Dedifferentiated amniotic fluid mesenchymal stem cell (primary cell): Measurements from ENCODE around the gene MYLK.

ENCODE experiments used
- DNase-seq: peaks from one replicate; pipeline ENCODE4 v3.0.0-alpha.2; 2016; ENCODE audit errors: extremely low spot score

MYLK gene

GRCh38 chr3:123700791-123701722 is 183.1 kb downstream of the MYLK start:
- no peak for DNase-seq

- DNase-seq, result no peak
These were observed 185.3 kb downstream of the MYLK start for GRCh38 chr3:123698813-123699212.

- DNase-seq, result no peak
These were observed 187.3 kb downstream of the MYLK start for GRCh38 chr3:123696808-123697207.

- no peak for DNase-seq
These were observed 188.1 kb downstream of the MYLK start for GRCh38 chr3:123695731-123696640.

GRCh38 chr3:123695152-123695551 is 189.0 kb downstream of the MYLK start:
- DNase-seq, result no peak

GRCh38 chr3:123694366-123695087 is 189.6 kb downstream of the MYLK start:
- DNase-seq, result no peak

GRCh38 chr3:123693584-123694190 is 190.4 kb downstream of the MYLK start:
- no peak for DNase-seq

GRCh38 chr3:123692671-123693070 is 191.5 kb downstream of the MYLK start:
- no peak for DNase-seq

- no peak for DNase-seq
These were observed 192.1 kb downstream of the MYLK start for GRCh38 chr3:123692041-123692440.

- no peak for DNase-seq
These were observed 194.3 kb downstream of the MYLK start for GRCh38 chr3:123689831-123690230.

GRCh38 chr3:123688241-123688747 is 195.8 kb downstream of the MYLK start:
- DNase-seq, result no peak

GRCh38 chr3:123687286-123687685 is 196.8 kb downstream of the MYLK start:
- DNase-seq, result no peak

- no peak for DNase-seq
These were observed 197.9 kb downstream of the MYLK start for GRCh38 chr3:123686251-123686650.

GRCh38 chr3:123685780-123686179 is 198.4 kb downstream of the MYLK start:
- DNase-seq, result no peak

- no peak for DNase-seq
These were observed 199.5 kb downstream of the MYLK start for GRCh38 chr3:123684636-123685035.

- no peak for DNase-seq
These were observed 199.9 kb downstream of the MYLK start for GRCh38 chr3:123684209-123684608.

- DNase-seq, result no peak
These were observed 200.5 kb downstream of the MYLK start for GRCh38 chr3:123683505-123684154.

GRCh38 chr3:123682781-123683504 is 201.2 kb downstream of the MYLK start:
- DNase-seq, result no peak

- no peak for DNase-seq
These were observed 201.8 kb downstream of the MYLK start for GRCh38 chr3:123682302-123682701.
